ENCODE data around the gene RABGAP1L.
"Not testable (repeated sequence)": the region's sequence is repeated elsewhere in the genome, so short reads cannot be mapped to it uniquely, and the experiment has no call there.

Gene RABGAP1L

DNA sequence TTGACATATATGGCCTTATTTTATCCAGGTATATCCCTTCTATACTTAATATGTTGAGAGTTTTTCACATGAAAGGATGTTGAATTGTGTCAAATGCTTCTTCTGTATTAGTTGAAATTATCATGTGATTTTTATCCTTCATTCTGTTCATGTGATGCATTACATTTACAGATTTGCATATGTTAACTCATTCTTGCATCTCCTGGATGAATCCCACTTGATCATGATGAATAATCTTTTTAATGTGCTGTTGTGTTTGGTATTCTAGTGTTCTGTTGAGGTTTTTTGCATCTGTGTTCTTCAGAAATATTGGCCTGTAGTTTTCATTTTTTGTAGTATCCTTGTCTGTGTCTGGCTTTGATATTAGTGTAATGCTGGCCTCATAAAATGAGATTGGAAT is 150.2 kb downstream of the RABGAP1L start:
- no peak for DNase-seq

DNA sequence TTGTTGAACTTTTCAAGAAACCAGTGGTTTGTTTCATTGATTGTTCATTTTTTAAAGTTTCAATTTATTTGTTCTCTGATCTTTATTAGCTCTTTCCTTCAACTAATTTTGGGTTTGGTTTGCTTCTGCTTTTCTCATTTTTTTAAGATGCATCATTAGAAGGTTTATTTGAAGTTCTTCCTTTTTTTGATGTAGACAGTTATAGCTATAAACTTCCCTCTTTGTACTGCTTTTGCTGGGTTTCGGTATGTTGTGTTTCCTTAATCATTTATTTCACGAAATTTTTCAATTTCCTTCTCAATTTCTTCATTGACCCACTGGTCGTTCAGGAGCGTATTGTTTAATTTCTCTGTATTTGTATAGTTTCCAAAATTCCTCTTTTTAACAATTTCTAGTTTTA is 155.1 kb downstream of the RABGAP1L start:
- DNase-seq, result no peak

DNA sequence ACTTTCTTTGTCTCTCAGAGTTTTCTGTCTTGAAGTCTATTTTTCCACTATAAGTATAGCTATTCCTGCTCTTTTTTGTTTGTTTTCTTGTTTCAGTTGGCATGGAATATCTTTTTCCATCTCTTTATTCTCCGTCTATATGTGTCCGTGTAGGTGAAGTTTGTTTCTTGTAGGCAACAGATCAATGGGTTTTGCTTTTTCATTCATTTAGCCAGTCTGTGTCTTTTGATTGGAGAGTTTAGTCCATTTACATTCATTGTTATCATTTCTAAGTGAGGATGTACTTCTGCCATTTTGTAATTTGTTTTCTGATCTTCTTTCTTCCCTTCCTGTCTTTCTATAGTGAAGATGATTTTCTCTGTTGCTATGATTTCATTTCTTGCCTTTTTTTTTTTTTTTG is 155.9 kb downstream of the RABGAP1L start:
- DNase-seq, result no peak

DNA sequence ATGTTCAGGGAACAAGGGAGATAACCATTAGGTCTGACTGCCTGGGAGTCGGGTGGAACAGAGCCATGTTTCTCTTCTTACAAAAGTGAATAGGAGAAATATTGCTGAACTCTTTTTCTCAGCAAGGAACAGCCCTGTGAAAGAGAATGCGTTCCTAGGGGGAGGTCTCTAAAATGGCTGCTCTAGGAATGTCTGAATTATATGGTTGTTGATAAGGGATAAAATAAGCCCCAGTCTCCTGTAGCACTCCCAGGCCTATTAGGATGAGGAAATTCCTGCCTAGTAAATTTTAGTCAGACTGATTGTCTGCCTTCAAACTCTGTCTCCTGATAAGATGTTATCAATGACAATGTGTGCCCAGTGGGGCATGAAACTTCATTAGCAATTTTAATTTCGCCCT is 161.6 kb downstream of the RABGAP1L start:
- not testable (repeated sequence) for DNase-seq

DNA sequence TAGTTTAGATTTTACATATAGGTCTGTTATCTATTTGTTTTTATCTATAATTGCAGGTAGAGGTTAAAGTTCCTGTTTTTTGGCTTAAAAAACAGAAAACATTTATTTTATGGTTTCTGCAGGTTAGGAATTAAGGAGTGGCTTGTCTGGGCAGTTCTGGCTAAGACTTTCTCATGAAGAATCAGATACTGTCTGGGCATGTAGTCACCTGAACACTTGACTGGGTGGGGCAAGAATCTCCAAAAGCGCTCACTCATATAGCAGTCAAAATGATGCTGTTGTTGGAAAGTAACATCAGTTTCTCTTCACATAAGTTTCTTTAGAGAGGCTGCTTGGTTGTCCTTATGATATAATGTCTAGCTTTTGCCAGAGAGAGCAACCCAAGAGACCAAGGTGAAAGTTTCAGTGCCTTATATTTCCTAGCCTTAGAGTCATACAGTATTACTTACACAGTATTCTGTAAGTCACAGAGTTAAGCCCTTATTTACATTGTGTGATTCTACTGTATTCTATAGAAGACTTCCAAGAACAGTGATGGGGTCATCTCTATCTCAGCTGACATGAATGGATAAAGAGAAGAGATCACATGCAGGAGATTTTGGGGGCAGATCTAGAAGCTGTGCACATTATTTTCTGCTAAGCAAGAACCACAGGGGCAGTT is 163.0 kb downstream of the RABGAP1L start:
- no peak for DNase-seq

DNA sequence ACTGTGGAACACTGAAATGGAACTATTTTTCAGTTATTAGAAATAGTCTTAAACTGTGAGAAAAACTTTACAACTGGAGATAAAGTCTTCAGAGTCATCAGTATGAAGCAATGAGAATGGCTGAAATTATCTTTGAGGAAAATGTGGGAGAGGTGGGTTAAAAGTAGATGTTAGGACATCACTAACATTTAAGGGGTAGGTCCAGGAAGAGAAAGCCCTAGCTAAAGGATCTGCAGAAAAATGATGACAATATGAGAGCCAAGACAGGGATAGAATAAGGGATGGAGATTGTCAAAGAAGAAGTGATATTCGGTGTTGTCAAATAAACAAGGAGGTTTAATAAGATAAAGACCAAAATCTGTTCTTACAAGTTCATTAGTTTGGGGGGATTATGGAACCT is 165.2 kb downstream of the RABGAP1L start:
- DNase-seq, result no peak

DNA sequence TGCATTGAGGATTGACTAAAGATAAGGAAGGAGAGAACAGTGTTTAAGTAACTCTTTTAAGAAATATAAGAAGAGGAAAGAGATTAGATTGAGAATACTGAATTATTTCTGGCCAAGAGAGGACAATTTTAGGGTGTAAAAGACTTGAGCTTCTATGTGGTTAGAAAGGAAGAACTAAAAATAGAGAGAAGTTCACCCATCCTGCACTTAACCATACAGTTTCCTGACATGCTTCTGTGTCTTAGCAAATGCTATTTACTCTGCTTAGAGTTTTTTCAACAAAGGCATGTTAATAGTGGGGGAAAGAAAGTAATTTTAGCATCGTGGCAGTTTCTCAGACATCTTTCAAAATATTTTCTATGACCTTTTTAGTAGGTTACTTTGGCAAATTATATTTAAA is 165.6 kb downstream of the RABGAP1L start:
- no peak for DNase-seq

DNA sequence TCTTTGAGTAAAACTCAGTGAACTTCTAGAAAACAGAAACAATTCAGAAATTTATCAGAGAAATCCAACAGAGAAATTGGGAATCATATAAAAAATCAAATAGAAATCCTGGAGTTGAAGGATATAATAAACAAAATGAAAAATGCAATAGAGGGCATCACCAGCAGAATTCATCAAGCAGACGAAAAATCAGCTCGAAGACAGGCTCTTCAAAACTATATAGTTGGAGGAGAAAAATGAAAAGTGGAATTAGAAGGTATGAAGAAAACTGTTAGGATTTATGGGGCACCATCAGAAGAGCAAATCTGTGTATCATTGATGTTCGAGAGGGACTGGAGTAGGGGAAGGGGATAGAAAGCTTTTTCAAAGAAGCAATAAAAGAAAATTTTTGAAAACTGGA is 167.0 kb downstream of the RABGAP1L start:
- DNase-seq, result no peak

DNA sequence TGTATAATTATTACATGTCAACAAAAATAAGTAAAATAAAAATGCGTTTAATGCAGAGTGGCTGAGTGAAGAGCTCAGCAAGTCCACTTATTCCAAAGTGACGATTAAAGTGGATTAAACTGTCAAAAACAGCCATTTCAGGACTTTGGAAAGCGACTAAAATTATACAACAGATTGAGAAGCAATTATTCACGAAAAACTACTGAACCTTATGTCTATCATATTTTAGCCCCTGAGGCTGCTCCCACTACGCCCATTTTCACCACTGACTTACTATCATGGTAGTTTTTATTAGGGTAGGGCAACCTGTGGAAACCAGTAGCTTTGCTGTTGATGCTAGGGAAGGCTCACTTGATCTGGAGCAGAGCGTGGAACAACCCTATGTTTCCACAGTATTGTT is 174.1 kb downstream of the RABGAP1L start:
- DNase-seq, result no peak

DNA sequence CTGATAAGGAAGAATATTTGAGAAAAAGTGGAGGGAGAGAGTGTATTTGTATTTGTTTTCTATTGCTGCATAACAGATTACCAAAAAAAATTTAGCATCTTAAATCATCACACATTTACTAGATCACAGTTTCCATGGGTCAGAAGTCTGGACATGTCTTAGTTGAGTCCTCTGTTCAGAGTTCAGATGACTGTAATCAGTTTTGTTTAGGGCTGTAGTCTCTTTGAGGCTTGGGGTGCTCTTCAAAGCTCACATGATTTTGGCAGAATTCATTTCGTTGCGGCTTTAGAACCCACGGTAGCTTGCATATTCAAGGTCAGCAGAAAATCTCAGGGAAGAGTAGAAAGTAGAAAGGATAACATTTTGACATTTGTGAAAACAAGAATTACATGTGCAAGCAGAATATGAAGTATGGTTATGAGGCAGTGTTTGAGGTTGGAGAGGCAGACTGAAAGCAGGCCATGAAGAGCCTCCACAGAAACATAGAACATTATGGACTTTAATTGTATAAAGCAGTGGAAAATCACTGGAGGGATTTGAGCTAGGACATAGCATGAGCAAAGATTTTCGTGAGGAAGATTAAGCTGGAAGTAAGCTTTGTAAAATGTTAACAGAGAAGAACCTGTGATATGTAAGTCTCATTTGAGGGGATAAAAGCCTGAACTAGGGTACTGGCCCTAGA is 177.8 kb downstream of the RABGAP1L start:
- DNase-seq, result no peak

DNA sequence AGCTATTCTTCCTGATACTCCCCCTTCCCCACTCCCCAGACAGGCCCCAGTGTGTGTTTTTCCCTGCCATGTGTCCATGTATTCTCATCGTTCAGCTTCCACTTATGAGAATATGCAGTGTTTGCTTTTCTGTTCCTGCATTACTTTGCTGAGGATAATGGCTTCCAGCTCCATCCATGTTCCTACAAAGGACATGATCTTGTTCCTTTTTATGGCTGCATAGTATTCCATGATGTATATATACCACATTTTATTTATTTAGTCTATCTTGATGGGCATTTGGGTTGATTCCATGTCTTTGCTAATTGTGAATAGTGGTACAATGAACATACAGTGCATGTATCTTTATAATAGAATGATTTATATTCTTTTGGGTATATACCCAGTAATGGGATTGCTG is 181.1 kb downstream of the RABGAP1L start:
- DNase-seq, result not testable (repeated sequence)

DNA sequence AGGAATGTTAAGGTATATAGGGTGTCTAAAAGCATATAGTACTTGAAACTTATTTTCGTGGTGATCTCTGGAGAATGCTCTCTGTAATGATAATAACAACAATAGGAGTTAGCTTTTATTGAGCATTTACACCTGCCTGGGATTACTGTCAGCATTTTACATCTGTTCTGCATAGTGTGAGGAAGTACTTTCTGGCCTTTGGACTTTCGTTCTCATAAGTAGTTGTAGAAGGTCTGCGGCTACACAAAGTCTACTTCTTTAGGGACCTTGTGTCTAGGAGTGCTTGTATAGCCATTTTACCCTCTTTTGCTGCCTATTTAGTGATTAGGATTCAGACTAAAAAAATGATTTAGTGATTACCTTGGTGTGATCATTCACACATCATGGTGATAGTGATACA is 184.8 kb downstream of the RABGAP1L start:
- no peak for DNase-seq

DNA sequence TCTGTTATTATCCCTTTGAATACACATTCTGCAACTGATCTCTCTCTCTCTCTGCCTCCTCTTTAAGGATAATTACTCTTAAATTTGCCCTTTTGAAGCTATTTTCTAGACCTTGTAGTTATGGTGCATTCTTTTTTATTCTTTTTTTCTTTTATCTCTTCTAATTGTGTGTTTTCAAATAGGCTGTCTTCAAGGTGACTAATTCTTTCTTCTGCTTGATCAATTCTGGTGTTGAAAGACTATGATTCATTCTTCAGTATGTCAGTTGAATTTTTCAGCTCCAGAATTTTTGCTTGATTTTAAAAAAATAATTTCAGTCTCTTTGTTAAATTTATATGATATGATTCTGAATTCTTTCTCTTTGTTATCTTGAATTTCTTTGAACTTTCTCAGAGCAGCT is 192.8 kb downstream of the RABGAP1L start:
- no peak for DNase-seq

DNA sequence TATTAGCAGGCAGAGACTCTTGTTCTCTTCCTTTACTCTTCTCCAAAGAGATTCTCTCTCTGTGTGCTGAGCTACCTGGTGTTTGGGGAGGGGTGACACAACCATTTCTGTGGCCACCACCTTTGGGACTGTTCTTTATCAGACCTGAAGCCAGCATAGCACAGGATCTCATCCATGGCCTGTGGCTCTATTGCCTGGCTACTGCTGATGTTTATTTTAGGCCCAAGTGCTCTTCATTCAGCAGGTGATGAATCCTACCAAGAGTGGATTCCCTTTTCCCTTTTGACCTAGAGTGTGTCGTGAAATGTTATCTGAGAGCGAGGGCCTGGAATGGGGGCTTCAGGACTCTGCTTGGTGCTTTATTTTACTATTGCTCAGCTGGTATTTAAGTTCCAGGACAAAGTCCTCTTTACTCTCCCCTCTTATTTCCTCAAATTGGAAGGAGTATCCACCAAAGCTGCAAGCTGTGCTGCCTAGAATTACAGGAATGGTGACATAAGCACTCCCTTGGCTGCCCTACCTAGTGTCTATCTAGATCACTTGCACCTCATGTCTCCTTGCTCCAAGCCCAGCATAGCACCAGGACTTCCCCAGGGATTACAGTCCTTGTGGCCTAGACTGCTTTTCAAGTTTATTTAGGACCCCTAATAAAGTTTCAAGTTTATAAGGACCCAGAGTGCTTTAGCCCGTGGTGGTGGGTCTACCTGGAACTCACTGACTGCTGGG is 193.7 kb downstream of the RABGAP1L start:
- no peak for DNase-seq

DNA sequence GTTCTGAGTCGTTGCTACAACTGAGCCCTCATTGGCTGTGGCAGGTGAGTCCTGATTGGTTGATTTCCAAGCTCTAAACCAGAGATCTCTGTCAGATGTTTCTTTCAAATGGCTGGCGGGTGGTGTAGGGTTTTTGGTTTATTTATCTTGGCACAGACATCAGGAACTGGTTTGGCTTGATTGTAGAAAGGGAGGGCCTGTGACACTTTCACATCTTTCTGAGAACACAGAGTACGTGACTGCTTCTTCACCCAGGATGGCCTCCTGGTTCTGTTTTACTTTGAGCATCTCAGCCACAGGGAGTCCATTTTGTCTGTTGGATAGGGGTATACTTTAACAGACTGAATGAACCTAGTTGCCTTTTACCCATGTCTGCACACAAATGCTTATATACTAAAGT is 199.0 kb downstream of the RABGAP1L start:
- DNase-seq, result no peak

DNA sequence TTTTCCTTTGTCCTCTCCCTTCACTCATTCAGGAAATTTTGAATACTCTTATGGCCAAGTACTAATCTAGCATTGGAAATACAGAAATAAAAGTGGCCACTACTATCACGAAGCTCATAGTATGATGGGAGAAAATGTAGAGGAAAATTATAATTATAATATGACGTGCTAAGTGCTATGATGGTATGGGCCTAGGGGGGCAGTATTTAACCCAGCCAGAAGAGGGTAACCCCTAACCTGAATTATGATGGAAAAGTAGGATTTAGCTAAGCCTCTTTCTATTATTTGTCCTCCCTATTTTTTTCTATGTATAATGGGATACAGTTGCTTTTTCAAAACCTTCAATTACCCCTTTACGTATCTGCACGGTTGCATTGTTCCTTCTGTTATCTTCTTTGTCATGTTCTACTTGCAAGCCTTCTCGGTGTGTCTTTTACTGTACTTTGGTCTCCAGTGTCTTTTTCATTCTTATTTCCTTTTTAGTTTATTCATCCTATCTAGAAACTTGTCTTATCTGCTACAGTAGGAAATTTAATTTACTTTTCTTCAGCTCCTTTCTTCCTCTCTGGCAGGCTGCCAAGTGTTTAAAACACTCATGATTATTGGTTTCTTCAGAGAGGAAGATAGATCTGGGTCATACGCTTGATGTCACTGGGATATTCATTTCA is 199.6 kb downstream of the RABGAP1L start:
- DNase-seq, result no peak

DNA sequence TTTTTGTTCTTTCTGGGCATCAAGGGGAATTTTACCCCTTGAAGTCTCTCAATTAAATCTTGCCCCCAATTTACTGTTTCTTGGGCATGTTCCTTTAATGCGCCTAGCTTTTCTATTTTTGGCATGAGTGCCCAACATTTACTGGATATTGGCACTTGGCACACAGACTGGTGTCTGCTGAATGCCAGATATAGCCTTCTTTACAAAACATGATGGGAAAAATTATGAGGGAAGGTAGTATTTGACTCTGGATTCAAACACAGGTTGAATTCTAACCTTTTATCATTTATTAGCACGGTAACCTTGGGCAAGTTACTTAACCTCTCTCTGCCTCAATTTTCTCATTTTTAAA is 200.1 kb downstream of the RABGAP1L start:
- DNase-seq, result no peak

DNA sequence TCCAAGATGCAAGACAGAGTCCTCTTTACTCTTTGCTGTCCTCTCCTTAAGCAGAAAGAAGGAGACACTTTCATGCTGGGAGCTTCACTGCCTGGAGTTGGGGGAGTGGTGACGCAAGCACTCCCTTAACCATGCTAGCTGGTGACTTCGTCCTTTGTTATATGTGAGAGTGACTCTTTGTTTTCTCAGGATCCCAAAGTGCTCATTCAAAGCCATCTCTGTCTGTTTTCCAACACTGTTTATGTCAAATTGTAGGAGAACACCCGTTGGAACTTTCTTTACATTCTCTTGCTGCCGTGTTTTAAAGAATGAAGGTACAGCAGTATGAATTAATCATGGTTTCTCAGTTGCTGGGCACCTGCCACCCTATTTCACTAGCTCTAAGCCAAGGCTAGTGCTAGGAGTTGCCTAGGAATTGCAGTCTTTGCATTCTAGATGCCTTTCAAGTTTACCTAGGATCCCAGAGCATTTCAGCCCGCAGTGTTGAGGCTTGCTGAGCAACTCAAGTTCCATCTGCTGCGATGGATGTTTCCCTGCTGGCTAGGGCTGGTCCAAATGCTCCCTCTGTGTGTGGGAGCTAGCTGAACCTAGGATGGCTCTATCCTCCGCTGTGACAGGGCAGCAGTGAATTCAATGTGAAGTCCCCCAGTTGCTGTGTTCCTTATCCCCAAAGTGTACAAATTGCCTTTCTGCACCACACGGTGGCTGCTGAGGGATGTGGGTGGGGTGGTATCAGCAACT is 205.8 kb downstream of the RABGAP1L start:
- DNase-seq, result no peak

DNA sequence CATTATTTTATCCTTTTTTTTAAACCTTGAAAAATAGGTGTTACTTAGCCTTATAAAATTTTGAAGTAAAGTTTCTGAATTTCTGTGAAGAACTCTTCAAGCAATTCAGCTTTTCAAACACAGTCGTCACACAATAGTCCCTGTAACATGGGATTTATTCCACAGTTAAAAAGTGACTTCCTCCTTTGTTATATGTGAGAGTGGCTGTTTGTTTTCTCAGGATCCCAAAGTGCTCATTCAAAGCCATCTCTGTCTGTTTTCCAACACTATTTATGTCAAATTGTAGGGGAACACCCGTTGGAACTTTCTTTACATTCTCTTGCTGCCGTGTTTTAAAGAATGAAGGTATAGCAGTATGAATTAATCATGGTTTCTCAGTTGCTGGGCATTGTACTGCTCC is 207.6 kb downstream of the RABGAP1L start:
- DNase-seq, result no peak

DNA sequence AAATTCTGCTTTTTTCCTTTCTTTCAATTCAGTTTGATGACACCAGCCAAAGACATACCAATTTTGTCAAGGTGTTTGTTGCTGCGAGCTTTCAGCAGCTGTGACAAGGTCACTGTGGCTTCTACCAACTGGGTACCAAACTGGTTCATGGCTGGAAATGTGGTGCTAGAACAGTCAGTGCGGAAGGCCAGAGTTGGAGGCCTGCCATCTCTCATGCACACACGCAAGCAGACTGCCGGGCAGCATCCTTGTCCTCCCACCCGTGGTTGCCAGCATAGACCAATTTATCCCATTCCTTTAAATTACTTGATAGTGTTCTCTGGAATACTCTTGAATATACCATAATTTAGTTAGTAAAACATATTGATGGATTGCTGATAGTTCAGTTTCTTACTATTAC is 208.6 kb downstream of the RABGAP1L start:
- DNase-seq, result no peak

DNA sequence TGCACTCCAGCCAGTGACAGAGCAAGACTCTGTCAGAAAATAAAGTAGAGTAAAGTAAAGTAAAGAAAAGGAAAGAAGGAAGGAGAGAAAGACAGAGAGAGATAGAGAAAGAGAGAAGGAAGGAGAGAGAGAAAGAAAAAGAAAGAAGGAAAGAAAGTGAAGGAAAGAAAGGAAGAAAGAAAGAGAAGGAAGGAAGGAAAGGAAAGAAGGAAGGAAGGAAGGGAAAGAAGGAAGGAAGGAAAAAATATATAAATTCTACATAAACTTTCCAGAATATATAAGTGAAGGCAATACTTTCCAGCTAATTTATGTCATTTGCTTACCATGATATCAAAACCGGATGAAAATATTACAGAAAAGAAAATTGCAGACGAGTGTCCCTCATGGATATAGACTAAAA is 216.7 kb downstream of the RABGAP1L start:
- DNase-seq, result no peak

DNA sequence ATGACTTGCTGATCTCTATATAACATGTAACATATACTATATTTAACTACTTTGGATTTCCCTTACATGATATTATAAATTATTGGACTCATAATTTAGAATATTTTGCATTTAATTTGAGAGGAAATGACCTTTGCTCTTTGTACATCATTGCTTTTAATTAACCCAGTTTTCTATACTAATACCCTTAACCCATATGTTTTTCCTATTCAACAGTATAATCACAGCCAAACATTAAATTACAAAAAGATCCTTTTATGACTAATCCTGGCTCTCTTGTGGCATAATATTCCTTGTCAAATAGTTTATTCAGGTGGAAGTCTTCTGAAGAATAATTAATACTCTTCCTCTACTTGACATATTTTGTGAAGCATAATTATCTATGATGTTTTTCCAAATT is 232.4 kb downstream of the RABGAP1L start:
- DNase-seq, result no peak

DNA sequence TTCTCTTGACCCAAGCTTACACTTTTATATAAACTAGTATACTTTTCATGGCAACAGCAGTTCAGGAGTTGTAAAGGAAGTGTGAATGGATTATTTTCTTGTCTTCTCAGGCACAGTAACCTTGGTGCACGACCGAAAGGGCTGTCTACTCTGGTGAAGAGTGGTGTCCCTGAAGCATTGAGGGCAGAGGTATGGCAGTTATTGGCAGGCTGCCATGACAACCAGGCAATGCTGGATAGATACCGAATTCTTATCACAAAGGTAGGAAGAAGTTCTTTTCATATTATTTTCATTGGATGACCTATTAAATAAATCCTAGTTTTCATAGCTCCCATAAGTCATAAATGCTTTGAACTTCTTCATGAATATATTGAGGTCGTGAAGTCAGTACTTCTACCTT is 234.6 kb downstream of the RABGAP1L start:
- no peak for DNase-seq

All from DMS 273 treated with DMSO at 0.1 percent for 48 hours (cell line).